GM12878 (cell line): ENCODE measurements around the gene C2orf92. TPM values are rescaled to one million over a fixed set of nuclear protein-coding genes. Genes with fewer than 3 reads are reported as not detected.

ENCODE experiments used
- BHLHE40 ChIP-seq, 2 experiments: fragments of 450-650 bp in 1 of 2; IDR thresholded peaks; 2 replicates each; pipeline ENCODE4 v1.6.1; 2011 to 2017; ENCODE audit warnings: low read depth in 2 of 2, borderline replicate concordance in 1 of 2, improper control_type of control experiment in 1 of 2, low read length in 1 of 2, mild to moderate bottlenecking in 1 of 2
- CUX1 ChIP-seq: IDR thresholded peaks from 2 replicates; pipeline ENCODE4 v1.6.1; 2012; ENCODE audit warnings: improper control_type of control experiment, low read depth, low read length; ENCODE audit not compliant: insufficient replicate concordance
- DPF2 ChIP-seq: fragments of 450-650 bp; IDR thresholded peaks from 2 replicates; pipeline ENCODE4 v1.6.1; 2017; ENCODE audit warnings: mild to moderate bottlenecking
- IKZF1 ChIP-seq: fragments of 450-650 bp; conservative IDR thresholded peaks from 2 replicates; pipeline ENCODE4 v1.6.1; 2017; ENCODE audit warnings: antibody characterized with exemption, mild to moderate bottlenecking
- JUNB ChIP-seq: IDR thresholded peaks from 2 replicates; pipeline ENCODE4 v1.6.1; 2016; ENCODE audit warnings: antibody characterized with exemption, mild to moderate bottlenecking
- MTA2 ChIP-seq: fragments of 450-650 bp; IDR thresholded peaks from 2 replicates; pipeline ENCODE4 v1.6.1; 2016; ENCODE audit warnings: low read depth, mild to moderate bottlenecking, moderate library complexity
- MTA3 ChIP-seq: IDR thresholded peaks from 2 replicates; pipeline ENCODE4 v1.6.1; 2012; ENCODE audit warnings: low read length, inconsistent platforms, borderline replicate concordance
- PAX5 ChIP-seq: IDR thresholded peaks from 2 replicates; pipeline ENCODE4 v1.6.1; 2011; ENCODE audit warnings: low read depth, low read length, borderline replicate concordance
- RAD21 ChIP-seq: IDR thresholded peaks from 2 replicates; pipeline ENCODE4 v1.6.1; 2011; ENCODE audit warnings: mild to moderate bottlenecking, low read depth, low read length, moderate library complexity; ENCODE audit not compliant: insufficient read depth
- RUNX3 ChIP-seq: IDR thresholded peaks from 2 replicates; pipeline ENCODE4 v1.6.1; 2012; ENCODE audit warnings: low read length, inconsistent platforms
- SPI1 ChIP-seq: IDR thresholded peaks from 2 replicates; pipeline ENCODE4 v1.6.1; 2011; ENCODE audit warnings: low read depth, mild to moderate bottlenecking, low read length, moderate library complexity, borderline replicate concordance; ENCODE audit not compliant: insufficient read depth
- polyA plus RNA-seq, 11 experiments: library from polyadenylated mRNA; depleted of rRNA in 4 of 11; unstranded in 6 of 11; stranded (reverse) in 5 of 11; fragments of >200 nt; fragmentation: Nextera tagmentation in 4 of 11; fragmentation: Illumina TruSeq in 1 of 11; extraction: Ambion mirVana in 4 of 11; extraction: Trizol in 1 of 11; gene quantifications; 1 replicate in 1 of 11; 2 replicates in 10 of 11; pipeline versions ENCODE4 v1.2.1 to v1.2.3, GENCODE V29; 2011 to 2016; ENCODE audit warnings: inconsistent platforms in 2 of 11, missing spikeins in 2 of 11, low read depth in 1 of 11
- total RNA-seq, 4 experiments: library from RNA; depleted of rRNA in 3 of 4; stranded (reverse); fragments of >200 nt in 3 of 4; fragmentation: Illumina TruSeq in 1 of 4; extraction: Trizol in 1 of 4; gene quantifications; 2 replicates each; pipeline versions ENCODE4 v1.2.1 to v1.2.3, GENCODE V29; 2013 to 2021
- TF ChIP-seq, protein P1 (sequence below): fragments of 450-650 bp; IDR thresholded peaks from 2 replicates; pipeline ENCODE4 v1.6.1; 2018; ENCODE audit warnings: mild to moderate bottlenecking, low read depth, moderate library complexity; ENCODE audit not compliant: partially characterized antibody
- TF ChIP-seq, protein P2 (sequence below): IDR thresholded peaks from 2 replicates; pipeline ENCODE4 v1.6.1; 2011; ENCODE audit warnings: mild to moderate bottlenecking, low read depth, low read length, moderate library complexity; ENCODE audit not compliant: insufficient replicate concordance

The C2orf92 gene
- total and polyA plus RNA-seq, 10 of the 15 experiments (the other 5 are each of a cell fraction or from before 2014, with no cell fraction given), result 0.40 to 10.1 (median 3.7) TPM

GRCh38 chr2:97745474-97746174 is 76.1 kb downstream of the C2orf92 start (continued):
- TF ChIP-seq CUX1, result no peak
- TF ChIP-seq SPI1, result no peak
- TF ChIP-seq BHLHE40 (IDR thresholded peaks at IDR 0.05; ENCODE audit: borderline replicate concordance in 1 of 2, low read depth in 2 of 2, low read length in 1 of 2), result peak; percentile 49 to 69; a peak in 3 of 4 replicates
- TF ChIP-seq DPF2, result peak; percentile 64; the same call in 1 of the 2 replicates
- no peak for TF ChIP-seq MTA3
- TF ChIP-seq PAX5, result peak; percentile 76; the same call in 1 of the 2 replicates
- peak; percentile 46; the same call in 1 of the 2 replicates for TF ChIP-seq IKZF1
- peak; percentile 30 for TF ChIP-seq JUNB
- peak; percentile 53; the same call in 1 of the 2 replicates for TF ChIP-seq MTA2
- TF ChIP-seq, protein P1, sequence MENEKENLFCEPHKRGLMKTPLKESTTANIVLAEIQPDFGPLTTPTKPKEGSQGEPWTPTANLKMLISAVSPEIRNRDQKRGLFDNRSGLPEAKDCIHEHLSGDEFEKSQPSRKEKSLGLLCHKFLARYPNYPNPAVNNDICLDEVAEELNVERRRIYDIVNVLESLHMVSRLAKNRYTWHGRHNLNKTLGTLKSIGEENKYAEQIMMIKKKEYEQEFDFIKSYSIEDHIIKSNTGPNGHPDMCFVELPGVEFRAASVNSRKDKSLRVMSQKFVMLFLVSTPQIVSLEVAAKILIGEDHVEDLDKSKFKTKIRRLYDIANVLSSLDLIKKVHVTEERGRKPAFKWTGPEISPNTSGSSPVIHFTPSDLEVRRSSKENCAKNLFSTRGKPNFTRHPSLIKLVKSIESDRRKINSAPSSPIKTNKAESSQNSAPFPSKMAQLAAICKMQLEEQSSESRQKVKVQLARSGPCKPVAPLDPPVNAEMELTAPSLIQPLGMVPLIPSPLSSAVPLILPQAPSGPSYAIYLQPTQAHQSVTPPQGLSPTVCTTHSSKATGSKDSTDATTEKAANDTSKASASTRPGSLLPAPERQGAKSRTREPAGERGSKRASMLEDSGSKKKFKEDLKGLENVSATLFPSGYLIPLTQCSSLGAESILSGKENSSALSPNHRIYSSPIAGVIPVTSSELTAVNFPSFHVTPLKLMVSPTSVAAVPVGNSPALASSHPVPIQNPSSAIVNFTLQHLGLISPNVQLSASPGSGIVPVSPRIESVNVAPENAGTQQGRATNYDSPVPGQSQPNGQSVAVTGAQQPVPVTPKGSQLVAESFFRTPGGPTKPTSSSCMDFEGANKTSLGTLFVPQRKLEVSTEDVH, result no peak
- TF ChIP-seq RUNX3, result peak; percentile 83
- TF ChIP-seq RAD21, result no peak
- TF ChIP-seq, protein P2, sequence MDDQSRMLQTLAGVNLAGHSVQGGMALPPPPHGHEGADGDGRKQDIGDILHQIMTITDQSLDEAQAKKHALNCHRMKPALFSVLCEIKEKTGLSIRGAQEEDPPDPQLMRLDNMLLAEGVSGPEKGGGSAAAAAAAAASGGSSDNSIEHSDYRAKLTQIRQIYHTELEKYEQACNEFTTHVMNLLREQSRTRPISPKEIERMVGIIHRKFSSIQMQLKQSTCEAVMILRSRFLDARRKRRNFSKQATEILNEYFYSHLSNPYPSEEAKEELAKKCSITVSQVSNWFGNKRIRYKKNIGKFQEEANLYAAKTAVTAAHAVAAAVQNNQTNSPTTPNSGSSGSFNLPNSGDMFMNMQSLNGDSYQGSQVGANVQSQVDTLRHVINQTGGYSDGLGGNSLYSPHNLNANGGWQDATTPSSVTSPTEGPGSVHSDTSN, result peak; percentile 59
- TF ChIP-seq, all 136 proteins: peak for 11
